Brain pericyte (primary cell): Measurements from ENCODE around the gene IGF2BP2.

Experiments used
- DNase-seq: peaks from one replicate; pipeline ENCODE4 v3.0.0-alpha.2; 2012; ENCODE audit warnings: low read depth, low spot score

Gene IGF2BP2

DNA sequence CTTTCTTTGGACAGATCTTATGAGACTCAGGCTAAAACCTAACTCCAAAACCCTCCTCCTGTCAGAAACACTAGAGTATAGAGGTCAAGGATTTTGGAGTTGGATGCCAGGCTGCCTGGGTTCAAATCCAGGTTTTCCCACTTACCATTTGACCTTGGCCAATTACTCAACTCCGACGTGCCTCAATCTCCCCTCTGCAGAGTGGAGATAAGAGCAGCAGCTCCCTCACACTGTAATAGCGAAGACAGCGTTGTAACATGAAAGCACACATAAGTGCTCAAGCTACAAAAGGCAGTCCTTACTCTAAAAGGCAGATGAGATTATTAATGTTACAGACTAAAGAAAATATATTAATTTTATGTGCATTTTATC is 90.1 kb downstream of the IGF2BP2 start:
- no peak for DNase-seq

DNA sequence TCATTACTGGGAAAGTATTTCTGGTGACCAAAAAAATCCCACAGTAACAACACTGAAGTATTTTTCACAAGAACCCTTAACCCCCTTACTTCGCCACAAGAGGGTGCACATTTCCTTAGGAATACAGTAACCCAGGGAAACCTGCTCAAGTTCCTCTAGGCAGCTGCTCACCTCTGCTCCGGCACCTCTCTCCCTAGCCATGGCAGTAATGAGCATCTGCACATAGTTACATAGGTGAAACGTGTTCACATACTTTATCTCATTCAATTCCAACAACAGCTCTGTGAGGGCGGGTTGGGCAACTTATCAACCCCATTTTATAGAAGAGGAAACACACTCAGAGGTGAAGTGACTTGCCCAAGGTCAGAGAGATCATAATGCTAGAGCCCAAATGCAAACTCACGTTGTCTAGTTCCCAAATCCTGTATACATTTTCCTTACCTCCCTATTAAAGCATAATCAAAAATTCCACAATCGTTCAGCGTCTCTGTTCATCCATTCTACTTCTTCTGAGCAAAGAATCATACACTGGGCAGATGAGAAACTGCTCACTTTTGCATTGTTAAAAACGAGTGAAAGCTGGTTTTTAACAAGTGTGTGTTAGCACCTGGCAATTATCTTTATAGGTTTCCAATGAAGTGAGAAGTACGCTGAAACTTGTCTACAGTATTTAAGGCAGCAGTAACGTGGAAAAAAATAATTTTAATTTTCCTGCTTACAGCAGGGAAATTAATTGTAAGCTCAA is 90.7 kb downstream of the IGF2BP2 start:
- DNase-seq: no peak

DNA sequence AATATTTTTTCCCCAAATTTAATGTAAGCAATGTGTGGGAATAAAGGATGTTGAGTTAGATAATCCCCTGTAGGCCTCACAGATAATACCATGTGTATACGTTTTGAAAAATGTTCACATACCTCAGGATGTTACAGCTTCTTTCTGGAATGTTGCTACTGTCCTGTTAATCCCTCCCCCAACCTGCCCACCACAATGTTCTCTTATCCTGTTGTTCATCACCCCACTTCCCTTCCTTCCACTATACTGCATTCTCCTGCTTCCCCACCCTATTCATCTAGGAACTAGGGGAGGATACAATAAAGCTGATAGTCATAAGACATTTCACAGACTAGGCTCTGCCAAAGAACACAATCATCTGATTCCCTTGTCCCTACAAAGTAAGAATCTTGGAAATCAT is 92.1 kb downstream of the IGF2BP2 start:
- DNase-seq: no peak

DNA sequence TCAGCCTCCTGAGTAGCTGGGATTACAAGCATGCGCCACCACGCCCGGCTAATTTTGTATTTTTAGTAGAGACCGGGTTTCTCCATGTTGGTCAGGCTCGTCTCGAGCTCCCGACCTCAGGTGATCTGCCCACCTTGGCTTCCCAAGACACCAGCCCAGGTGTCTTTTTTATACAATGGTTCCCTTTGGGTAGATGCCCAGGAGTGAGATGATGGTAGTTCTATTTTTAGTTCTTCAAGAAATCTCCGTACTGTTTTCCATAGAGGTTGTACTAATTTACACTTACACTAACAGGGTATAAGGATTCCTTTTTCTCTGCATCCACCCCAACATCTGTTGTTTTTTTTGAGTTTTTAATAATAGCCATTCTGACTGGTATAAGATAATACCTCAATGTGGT is 94.3 kb downstream of the IGF2BP2 start:
- DNase-seq: no peak

DNA sequence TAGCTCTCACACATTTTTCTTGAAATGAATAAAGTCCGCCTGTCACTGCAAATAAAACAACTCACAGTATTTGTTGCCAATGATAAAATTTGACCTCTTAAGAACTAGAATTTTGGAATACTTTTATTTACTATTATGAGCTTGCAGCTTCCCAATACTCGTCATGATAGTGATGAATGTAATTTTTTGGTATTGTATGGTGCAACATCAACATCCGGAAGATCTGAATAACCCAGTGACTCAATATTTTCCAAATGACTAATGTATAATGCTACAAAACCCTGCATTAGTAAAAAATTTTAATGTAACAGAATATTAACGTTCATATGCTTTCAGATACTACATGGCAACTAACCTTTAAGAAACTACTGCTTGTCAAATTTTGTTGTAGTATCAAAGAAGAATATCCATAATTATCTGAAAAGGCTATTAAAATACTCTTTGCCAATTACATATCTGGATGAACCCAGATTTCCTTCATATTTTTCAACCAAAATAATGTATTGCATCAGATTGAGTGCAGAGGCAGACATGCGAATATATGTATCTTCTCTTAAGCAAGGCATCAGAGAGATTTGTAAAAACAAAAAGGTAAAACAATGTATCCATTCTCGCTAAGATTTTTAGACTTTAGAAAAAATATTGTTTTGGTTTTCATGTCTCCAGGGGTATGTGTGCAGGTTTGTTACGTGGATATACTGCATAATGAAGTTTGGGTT is 95.3 kb downstream of the IGF2BP2 start:
- no peak for DNase-seq

DNA sequence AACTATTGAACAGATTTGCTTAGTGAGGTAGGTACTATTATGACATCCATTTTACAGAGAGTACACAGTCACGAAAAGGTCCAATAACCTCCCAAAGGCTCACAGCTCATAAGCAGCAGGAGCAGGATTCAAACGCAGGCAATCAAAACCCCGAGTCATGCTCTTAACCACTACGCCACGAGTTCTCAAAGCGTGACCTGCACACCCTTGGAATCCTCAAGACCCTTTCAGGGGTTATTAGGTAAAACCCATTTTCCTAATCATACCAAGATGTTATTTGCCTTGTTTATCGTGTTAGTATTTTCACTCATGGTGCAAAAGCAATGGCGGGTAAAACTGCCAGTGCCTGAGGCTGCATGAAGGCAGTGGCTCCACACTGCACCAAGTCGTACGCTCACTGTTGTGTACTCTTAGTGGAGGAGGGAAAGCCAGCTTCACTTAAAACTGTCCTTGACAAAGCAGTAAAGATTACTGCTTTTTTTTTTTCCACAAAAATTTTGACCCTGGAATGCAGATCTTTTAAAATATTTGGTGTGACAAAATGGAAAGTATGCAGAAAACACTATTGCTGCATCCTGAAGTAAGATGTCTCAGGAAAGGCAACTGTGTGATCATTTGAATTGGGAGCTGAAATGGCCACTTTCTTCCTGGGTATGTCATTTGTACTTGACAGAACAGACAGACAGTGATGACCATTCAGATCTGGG is 96.1 kb downstream of the IGF2BP2 start:
- no peak for DNase-seq

DNA sequence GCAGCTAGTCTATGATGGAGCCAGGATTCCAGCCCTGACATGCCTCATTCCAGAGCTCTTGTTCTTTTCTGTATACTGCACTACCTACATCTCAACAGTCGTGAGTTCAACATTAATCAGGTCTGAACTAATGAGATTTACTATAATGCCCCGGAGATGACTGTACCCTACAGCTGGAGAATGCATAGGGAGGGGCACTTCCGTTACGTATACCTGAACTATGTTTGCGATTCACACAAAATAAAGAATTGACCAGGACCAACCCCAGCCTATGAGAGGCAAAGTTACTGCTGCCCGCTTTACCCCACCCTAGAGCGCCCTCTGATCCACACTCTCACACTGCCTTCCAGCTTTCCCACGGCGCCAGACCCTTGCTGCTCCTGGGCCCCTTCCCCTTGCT is 97.0 kb downstream of the IGF2BP2 start:
- no peak for DNase-seq

DNA sequence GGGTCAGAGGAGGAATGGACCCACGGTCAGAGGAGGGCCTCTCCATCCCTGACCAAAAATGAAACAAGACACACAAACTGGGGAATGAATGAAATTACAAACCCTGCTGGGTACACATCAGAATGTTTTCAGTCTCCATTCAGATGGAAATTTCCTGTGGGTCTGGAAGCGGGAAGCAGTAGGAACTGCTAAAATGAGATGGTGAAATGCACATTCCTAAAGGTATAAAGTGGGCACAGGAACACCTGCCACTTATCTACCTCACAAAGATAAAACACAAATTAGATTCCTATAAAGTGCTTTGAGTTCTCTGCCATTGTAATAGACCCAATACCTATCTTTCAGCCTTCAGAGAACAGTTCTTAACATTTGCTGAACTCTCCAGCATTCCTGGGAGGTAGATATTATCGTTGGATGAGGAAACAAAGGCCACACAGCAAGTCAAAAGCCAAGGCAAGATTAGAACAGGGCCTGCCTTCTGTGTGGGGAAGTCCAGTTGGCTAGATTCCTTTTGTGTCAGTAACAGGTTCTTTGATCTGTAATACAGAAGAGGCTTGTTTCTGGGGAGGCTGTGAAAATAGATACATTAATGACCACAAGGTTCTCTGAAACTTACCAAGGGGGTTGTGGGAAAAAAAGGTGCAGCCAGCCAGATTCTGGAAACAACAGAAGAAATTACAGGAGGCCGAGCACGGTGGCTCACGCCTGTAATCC is 98.4 kb downstream of the IGF2BP2 start:
- DNase-seq: no peak

DNA sequence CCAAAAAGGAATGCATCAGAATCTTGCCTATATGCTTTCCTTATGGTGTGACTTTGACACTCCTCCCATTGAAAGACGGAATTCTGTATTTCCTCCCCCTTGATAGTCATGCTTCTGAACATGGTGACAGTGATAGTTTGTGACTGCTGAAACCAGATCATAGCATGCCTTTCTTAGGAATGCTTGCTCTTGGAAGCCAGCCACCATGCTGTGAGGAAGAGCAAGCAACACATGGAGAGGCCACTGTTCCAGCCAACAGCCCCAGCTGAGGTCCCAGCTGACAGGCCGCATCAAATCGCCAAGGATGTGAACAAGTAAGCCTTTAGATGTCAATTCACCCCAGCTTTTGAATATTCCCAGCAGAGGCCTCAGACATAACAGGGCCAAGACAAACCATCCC is 100.1 kb downstream of the IGF2BP2 start:
- DNase-seq: no peak

DNA sequence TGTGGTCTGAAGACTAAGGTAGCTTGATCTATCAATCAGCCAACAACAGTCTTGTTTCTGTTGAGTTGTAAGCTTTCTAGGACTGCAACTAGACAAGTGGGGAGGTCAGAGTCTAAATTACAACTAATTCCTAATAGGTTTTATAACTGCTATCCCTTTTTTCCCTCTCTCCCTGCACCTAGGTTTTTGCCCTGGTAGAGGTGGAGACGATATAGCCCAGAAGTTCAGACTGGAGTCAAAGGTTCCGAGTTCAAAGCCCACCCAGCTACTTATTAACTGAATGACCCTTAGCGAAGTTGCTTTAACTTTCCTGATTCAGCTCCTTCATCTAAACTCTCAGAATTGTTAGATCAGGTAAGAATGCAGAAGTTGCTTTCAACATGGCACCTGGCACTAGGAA is 100.6 kb downstream of the IGF2BP2 start:
- no peak for DNase-seq

DNA sequence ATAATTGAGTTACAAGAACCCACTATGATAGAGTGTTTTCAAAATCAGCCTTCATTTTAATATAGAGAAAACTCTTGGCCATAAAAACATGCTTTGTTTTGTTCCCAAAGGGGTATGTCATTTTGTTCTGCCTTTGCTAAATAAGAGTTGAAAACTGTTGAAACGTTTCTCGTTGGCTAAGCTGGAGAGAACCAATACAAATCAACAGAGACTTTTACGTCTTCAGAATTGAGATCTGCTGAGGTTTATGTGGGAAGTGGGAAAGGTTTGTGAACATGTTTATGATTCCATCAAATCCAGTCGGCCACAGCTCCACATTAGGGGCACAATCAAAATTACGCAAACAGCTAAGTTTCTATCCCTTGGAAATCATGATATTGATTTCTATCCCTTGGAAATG is 102.0 kb downstream of the IGF2BP2 start:
- no peak for DNase-seq

DNA sequence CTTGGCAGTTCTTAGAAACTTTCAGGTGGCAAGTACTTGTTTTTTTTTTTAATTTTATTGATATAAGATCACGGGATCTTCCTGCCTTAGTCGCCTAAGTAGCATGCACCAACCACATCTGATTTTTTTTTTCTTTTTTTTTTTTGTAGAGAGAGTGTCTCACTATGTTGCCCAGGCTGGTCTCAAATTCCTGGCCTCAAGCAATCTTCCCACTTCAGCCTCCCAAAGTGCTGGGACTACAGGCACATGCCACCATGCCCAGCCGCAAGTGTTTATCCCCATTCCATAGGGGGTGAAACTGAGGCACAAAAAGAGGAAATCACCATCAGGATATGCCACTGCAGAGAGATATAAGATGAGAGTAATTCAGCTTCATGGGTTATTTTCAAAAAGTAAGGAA is 102.9 kb downstream of the IGF2BP2 start:
- DNase-seq: no peak

DNA sequence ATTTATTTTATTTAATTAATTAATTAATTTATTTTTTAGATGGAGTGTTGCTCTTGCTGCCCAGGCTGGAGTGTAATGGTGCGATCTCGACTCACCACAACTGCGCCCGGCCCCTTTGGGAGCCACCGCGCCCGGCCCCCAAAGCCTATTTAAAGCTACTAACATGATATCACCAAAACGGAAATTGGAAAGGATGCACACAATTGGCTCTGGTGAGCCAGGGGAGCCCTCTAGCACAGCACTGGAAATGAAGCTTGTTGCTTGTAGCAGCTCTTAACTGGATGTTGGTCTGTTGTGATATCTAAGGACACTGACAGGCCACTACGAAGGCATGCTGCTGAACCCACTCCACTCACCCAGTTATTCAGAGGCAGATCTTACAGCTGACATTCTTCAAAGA is 104.5 kb downstream of the IGF2BP2 start:
- DNase-seq: no peak

DNA sequence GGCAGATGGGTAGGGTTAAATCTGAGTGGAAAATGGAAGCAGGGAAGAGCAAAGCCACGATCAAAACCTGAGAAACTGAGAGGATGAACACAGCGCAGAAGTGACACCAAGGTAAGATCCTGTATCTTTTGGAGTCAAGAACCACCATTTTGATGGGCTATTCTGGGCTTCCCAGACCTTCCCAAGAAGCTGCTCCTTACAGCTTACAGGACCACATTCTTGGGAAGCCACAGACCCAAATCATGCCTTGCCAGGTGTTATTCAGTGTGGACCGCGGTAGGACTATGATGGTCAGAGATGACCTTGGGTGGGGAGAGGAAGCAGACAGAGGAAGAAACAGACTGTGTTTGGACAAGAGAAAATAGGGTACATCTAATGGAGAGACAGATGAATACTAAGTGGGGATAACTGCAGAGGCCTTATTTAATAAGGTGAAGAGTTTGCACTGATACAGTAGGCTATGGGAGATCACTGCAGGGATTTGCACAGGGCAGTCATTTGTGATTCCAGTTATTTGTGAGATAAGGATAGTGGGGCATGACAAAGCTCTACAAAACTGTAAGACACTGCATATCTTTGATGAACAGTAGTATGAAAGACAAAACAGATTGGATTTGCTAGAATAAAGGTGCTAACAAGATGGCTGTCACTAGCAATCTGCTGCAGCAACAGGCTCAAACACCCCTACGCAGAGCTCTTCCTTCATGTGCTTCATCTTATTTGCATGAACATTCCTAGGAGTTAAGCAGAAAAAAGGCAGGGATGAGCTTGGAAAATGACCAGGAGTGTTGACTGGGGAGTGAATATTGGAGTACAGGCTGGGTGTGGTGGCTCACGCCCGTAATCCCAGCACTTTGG is 105.9 kb downstream of the IGF2BP2 start:
- DNase-seq: no peak

DNA sequence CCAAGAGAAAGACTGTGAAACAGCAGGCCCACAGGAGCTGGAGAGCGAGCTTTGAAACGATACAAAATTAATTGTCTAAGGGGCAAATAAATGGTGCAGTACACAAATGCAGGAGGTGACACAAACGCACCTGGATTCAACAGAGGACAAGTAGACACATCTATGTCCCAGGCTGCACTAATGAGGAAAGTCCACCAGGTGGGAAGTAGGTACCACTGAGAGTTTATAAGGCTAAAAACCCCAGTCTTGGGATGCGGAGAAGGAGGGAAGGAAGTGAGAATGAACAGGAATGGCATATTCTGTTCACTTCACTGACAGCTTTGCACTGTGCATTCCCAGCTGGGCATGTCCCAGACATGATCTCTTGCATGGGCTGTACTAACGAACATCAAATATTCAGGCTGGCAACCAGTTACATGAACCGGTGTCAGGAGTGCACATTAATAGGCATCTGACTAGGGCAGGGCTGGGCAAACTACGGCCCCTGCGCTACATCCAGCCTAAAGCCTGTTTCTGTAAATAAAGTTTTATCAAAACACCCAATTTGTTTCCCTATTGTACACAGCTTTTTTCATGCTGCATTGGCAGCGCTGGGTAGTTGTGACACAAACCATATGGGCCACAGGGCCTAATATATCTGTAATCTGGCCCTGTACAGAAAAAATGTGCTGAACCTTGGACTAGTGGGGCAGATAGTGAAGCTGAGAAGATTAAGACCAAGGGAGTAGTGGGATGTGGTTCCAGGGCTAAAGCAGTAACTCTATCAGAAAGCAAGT is 107.0 kb downstream of the IGF2BP2 start:
- DNase-seq: no peak

DNA sequence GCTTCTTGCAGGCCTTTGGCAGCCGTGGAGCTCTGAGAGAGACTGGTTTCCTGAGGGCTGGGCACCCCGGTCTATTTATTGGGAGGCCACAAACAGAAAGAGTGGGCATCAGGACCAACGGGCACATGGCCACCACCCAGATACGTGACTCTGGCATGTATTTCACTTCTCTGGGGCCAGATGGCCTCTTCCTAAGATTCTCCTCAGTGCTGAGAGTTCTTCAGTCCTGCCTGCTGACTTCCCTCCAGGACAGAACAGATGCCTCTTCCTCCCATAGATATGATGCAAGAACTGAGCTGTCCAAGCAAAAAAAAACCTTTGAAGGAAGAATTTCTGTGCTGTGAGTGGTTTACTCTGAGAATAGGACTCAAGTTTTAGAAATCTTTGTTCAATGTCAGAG is 107.7 kb downstream of the IGF2BP2 start:
- no peak for DNase-seq

DNA sequence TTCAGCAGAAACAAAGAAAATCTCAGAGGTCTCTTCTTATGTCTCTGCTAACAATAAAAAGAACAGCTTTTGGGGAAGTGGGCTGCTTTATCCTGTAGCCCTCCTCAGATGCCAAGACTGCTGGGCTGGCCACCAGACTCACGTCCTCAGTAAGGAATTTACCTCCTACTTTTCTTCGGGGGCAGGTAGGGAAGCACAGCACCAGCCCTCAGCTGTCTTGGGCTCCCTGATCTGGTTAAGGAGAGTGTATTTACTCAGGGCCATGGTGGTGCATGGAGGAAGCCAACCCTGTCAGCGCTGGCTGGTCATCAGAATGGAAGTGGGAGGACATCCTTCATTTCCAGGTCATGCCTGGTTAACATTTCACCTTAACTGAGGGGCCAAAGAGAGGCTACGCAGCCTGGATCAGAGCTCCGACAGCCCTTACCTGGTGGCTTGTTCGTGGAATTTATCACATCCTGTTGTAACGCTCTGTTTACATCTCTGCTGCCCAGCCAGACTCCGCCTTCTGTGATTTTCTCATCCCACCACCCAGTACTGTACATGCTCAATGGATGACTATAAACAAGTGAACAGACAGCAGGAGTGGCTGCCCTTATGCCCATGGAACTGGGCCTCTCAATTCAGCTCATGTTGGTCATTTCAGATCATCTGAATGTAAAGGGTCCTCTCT is 108.3 kb downstream of the IGF2BP2 start:
- DNase-seq: no peak

DNA sequence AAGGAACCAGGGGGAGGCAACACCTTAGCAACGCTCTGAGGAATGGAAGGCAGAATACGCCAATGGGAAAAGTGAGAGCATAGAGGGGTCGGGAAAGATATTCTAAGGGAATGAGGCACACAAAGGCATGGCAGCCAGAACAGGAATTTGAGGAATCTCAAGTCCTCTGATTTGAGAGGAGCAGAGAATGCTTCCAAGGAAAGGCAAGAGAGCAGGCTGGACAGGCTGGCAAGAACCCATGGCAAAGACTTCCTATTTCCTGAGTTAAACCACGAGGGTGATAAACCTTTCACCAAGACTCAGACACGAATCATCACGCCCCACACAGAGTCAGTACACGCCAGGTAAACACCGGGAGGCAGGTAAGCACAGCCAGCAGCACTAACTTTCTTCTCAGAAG is 109.8 kb downstream of the IGF2BP2 start:
- no peak for DNase-seq

DNA sequence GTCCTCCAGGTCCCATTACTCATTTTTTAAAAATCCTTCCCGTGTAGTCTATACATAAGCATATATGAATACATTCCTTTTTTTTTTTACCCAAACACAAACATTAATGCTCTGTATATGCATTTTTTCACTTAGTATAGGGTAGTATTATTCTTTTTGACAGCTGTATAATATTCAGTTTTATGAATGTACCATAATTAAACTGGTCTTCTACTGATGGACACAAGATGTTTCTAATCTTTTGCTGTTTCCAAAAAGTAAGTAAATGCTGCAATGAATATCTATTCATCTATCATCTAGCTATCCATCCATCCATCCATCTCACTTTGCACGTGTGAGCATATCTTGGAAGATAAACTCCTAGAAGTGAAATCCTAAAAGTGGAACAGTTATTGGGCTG is 110.8 kb downstream of the IGF2BP2 start:
- DNase-seq: no peak

DNA sequence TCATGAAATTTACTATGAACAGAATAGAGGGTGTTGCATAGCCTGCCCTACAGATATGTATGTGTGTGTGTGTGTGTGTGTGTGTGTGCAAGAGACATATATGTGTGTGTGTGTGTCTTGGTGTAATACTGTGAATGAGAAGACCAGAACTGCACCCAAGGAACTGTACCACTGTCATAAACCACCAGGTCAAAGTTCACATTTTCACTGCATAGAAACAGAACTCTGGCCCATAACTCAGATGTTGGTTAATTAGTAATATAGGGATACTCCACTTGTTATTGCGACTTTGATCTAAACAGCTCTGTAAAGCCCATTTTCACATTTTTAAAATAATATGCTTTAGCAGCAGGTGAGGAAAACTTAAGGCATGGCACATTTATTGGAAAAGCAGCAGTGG is 111.8 kb downstream of the IGF2BP2 start:
- DNase-seq: no peak
